Measurements from ENCODE around the gene KDM4B.

GRCh38 chr19:4923276-4923747 is 45.6 kb upstream of the KDM4B start:
- TF ChIP-seq CTCF (IDR thresholded peaks at IDR 0.05) (no peak), TAF1 (IDR thresholded peaks at IDR 0.05; ENCODE audit: borderline replicate concordance, low read depth, low read length) (no peak), EZH2phosphoT487 (IDR thresholded peaks at IDR 0.05; ENCODE audit: borderline replicate concordance, low read depth) (no peak), POLR2AphosphoS5 (IDR thresholded peaks at IDR 0.05; ENCODE audit: low read depth, low read length) (no peak), RFX5 (IDR thresholded peaks at IDR 0.05; ENCODE audit: low read length) (no peak), TCF12 (IDR thresholded peaks at IDR 0.05) (no peak), GABPA (IDR thresholded peaks at IDR 0.05; ENCODE audit: low read depth) (no peak), CHD2 (IDR thresholded peaks at IDR 0.05; ENCODE audit: low read length, partially characterized antibody) (no peak), EP300 (IDR thresholded peaks at IDR 0.05; ENCODE audit: borderline replicate concordance in 1 of 2, low read depth in 1 of 2, low read length in 1 of 2) (no peak), RAD21 (IDR thresholded peaks at IDR 0.05; ENCODE audit: low read length) (no peak), JUND (IDR thresholded peaks at IDR 0.05) (no peak)
- TF ChIP-seq, protein P1, sequence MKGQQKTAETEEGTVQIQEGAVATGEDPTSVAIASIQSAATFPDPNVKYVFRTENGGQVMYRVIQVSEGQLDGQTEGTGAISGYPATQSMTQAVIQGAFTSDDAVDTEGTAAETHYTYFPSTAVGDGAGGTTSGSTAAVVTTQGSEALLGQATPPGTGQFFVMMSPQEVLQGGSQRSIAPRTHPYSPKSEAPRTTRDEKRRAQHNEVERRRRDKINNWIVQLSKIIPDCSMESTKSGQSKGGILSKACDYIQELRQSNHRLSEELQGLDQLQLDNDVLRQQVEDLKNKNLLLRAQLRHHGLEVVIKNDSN (IDR thresholded peaks at IDR 0.05; ENCODE audit: borderline replicate concordance, low read depth) = no peak
